Nephron progenitor cell (in vitro differentiated cells): ENCODE measurements around the gene MAPKAPK2.

ENCODE experiments used
- DNase-seq: peaks from one replicate; pipeline ENCODE4 v3.0.0; 2021
- H3K27ac Mint-ChIP-seq: 2 replicates; pipeline ENCODE4 v1.8.0; 2021; ENCODE audit warnings: mild to moderate bottlenecking, moderate library complexity, mixed read lengths
- H3K27me3 Mint-ChIP-seq: 2 replicates; pipeline ENCODE4 v1.8.0; 2021; ENCODE audit warnings: mild to moderate bottlenecking, low read depth, mixed read lengths; ENCODE audit not compliant: poor library complexity
- H3K36me3 Mint-ChIP-seq: 2 replicates; pipeline ENCODE4 v1.8.0; 2021; ENCODE audit warnings: low read depth, mixed read lengths
- H3K4me1 Mint-ChIP-seq: 2 replicates; pipeline ENCODE4 v1.8.0; 2021; ENCODE audit warnings: mixed read lengths
- H3K4me3 Mint-ChIP-seq: 2 replicates; pipeline ENCODE4 v1.8.0; 2021; ENCODE audit warnings: mild to moderate bottlenecking, moderate library complexity, mixed read lengths
- H3K9me3 Mint-ChIP-seq: 2 replicates; pipeline ENCODE4 v1.8.0; 2021; ENCODE audit warnings: mild to moderate bottlenecking, moderate library complexity, mixed read lengths
- CTCF ChIP-seq: fragments of 200-600 bp; sonication (generic); IDR thresholded peaks from 2 replicates; pipeline ENCODE4 v1.5.0; 2021; ENCODE audit warnings: antibody characterized with exemption

The MAPKAPK2 gene

GRCh38 chr1:206693029-206693428 is 8.3 kb downstream of the MAPKAPK2 start:
- no peak for DNase-seq
- H3K9me3 Mint-ChIP-seq: no peaks in the 10 kb centered on the region
- no peak for TF ChIP-seq CTCF
- H3K4me3 Mint-ChIP-seq: peak overlapping the region; percentile 7
- no peak overlapping the region for H3K27ac Mint-ChIP-seq
- no peaks in the 10 kb centered on the region for H3K27me3 Mint-ChIP-seq
- peaks cover 26% of the 10 kb centered on the region for H3K36me3 Mint-ChIP-seq
- H3K4me1 Mint-ChIP-seq: peaks cover 96% of the 10 kb centered on the region

- peak overlapping the region; percentile 88 for H3K27ac Mint-ChIP-seq
- TF ChIP-seq CTCF: no peak
- no peaks in the 10 kb centered on the region for H3K27me3 Mint-ChIP-seq
- peaks cover 29% of the 10 kb centered on the region for H3K36me3 Mint-ChIP-seq
- no peak for DNase-seq
- no peak overlapping the region for H3K4me3 Mint-ChIP-seq
- H3K4me1 Mint-ChIP-seq: peaks cover 90% of the 10 kb centered on the region
- H3K9me3 Mint-ChIP-seq: no peaks in the 10 kb centered on the region
These were observed 8.9 kb downstream of the MAPKAPK2 start for GRCh38 chr1:206693592-206693991.

- TF ChIP-seq CTCF: no peak
- peaks cover 29% of the 10 kb centered on the region for H3K36me3 Mint-ChIP-seq
- no peaks in the 10 kb centered on the region for H3K9me3 Mint-ChIP-seq
- H3K4me1 Mint-ChIP-seq: peaks cover 87% of the 10 kb centered on the region
- peaks cover 2% of the 10 kb centered on the region for H3K27me3 Mint-ChIP-seq
- H3K4me3 Mint-ChIP-seq: peak overlapping the region; percentile 19
- H3K27ac Mint-ChIP-seq: peak overlapping the region; percentile 68
- peak; percentile 38 for DNase-seq
These were observed 9.7 kb downstream of the MAPKAPK2 start for GRCh38 chr1:206694171-206695124.

GRCh38 chr1:206695733-206696132 is 11.0 kb downstream of the MAPKAPK2 start:
- Mint-ChIP-seq H3K4me1 (peaks cover 85% of the 10 kb centered on the region), H3K4me3 (no peak overlapping the region), H3K27me3 (peaks cover 2% of the 10 kb centered on the region), H3K9me3 (no peaks in the 10 kb centered on the region), H3K36me3 (peaks cover 29% of the 10 kb centered on the region), H3K27ac (no peak overlapping the region)
- no peak for DNase-seq
- no peak for TF ChIP-seq CTCF

- Mint-ChIP-seq H3K4me1 (peaks cover 80% of the 10 kb centered on the region), H3K9me3 (no peaks in the 10 kb centered on the region), H3K27ac (no peak overlapping the region), H3K27me3 (peaks cover 2% of the 10 kb centered on the region), H3K4me3 (no peak overlapping the region), H3K36me3 (peaks cover 29% of the 10 kb centered on the region)
- DNase-seq: no peak
- no peak for TF ChIP-seq CTCF
These were observed 12.3 kb downstream of the MAPKAPK2 start for GRCh38 chr1:206696812-206697585.
